ENCODE results near the gene TTC23. TPM values are rescaled to one million over a fixed set of nuclear protein-coding genes. Genes with fewer than 3 reads are reported as not detected.

Gene TTC23
- total and polyA plus RNA-seq, 9 of the 15 experiments (the other 6 are each of a cell fraction or from before 2014, with no cell fraction given), result 0.41 to 4.5 (median 2.5) TPM

- Histone ChIP-seq H3K27ac (ENCODE audit: extremely low read depth, low read depth, low read length) (no peak overlapping the region), H3K27me3 (ENCODE audit: control insufficient read depth in 2 of 2, insufficient read depth in 2 of 2, low read length in 2 of 2) (peaks cover 19 to 62% of the 10 kb centered on the region in 2 experiments; a peak in 4 of 5 replicates), H4K20me1 (replicated peaks; ENCODE audit: control insufficient read depth, insufficient read depth, low read length) (no peaks in the 10 kb centered on the region), H3K4me2 (ENCODE audit: insufficient read depth, low read length) (no peak overlapping the region), H3K9me3 (replicated peaks; ENCODE audit: control insufficient read depth, insufficient read depth, low read depth, low read length) (no peaks in the 10 kb centered on the region), H3K36me3 (ENCODE audit: control insufficient read depth, insufficient read depth, low read length) (no peaks in the 10 kb centered on the region), H2AFZ (ENCODE audit: low read depth, low read length) (no peak overlapping the region), H3K4me3 (no peak overlapping the region), H3K9me1 (ENCODE audit: control insufficient read depth, insufficient read depth, low read length) (no peaks in the 10 kb centered on the region), H3K9ac (ENCODE audit: insufficient read depth in 1 of 2, low read depth in 2 of 2, low read length in 2 of 2) (no peak overlapping the region), H3K79me2 (ENCODE audit: control insufficient read depth, insufficient read depth, low read length) (no peaks in the 10 kb centered on the region), H3K4me1 (replicated peaks in 1 of 2; ENCODE audit: control insufficient read depth in 2 of 2, insufficient read depth in 2 of 2, low read length in 2 of 2) (peaks cover 0 to 7% of the 10 kb centered on the region in 2 experiments; a peak in 1 of 5 replicates)
- no peak for ATAC-seq
- WGBS (ENCODE audit: insufficient coverage, low coverage, missing lambda C conversion rate), result 9% methylated on average over 5 of the region's 7 CpGs
- ChIA-PET POLR2A (no interaction called here), CTCF (ENCODE audit: low intra/inter-chr PET ratio) (interaction anchor here (3.5 kb wide), 1 partner anchor 113 kb away, joined by 19 read pairs; no protein-coding TSS in a partner anchor)
- in situ Hi-C loops (cut with MboI) (loop anchor here (5.0 kb wide), 1 partner anchor 113 kb away; no protein-coding TSS in a partner anchor), intact Hi-C loops (cut with micrococcal nuclease) (loop anchor here (1.0 to 5.0 kb wide), 2 partner anchors 58 to 114 kb away; no protein-coding TSS in a partner anchor)
- no peak for TF ChIP-seq ZBTB7A (IDR thresholded peaks at IDR 0.05; ENCODE audit: borderline replicate concordance, control insufficient read depth, low read depth, low read length)
- no peak for TF ChIP-seq DDX20 (tag; IDR thresholded peaks at IDR 0.05; ENCODE audit: low read depth)
- TF ChIP-seq PHB2 (IDR thresholded peaks at IDR 0.05; ENCODE audit: low read depth), result no peak
- no peak for TF ChIP-seq ZNF699 (CRISPR knock-in tag; IDR thresholded peaks at IDR 0.05; ENCODE audit: insufficient replicate concordance)
- TF ChIP-seq RBM17 (IDR thresholded peaks at IDR 0.05; ENCODE audit: borderline replicate concordance, low read depth, low read length), result no peak
- TF ChIP-seq BRD9 (IDR thresholded peaks at IDR 0.05; ENCODE audit: low read depth, partially characterized antibody), result no peak
- no peak for TF ChIP-seq SP2 (IDR thresholded peaks at IDR 0.05; ENCODE audit: extremely low read depth, low read depth, low read length, poor library complexity, severe bottlenecking)
- TF ChIP-seq SRSF9 (IDR thresholded peaks at IDR 0.05; ENCODE audit: borderline replicate concordance, low read depth, low read length), result no peak
- TF ChIP-seq CREB1 (IDR thresholded peaks at IDR 0.05), result no peak
- no peak for TF ChIP-seq CREB1 (CRISPR knock-in tag; IDR thresholded peaks at IDR 0.05)
- no peak for TF ChIP-seq ZNF384 (IDR thresholded peaks at IDR 0.05; ENCODE audit: low read depth, low read length)
- no peak for FAIRE-seq
- BruUV-seq (replicated peaks), result no TSS peak
- no peak for DNase-seq (ENCODE audit: extremely low read depth in 1 of 4, low spot score in 3 of 4)
These were observed 149.7 kb downstream of the TTC23 start for GRCh38 chr15:99099661-99100060.

Measured in K562 (cell line).